HS-5 (cell line): ENCODE data around the gene ZNF774.
"Not testable (repeated sequence)": the region's sequence is repeated elsewhere in the genome, so short reads cannot be mapped to it uniquely, and the experiment has no call there.

Source experiments
- DNase-seq: peaks from one replicate; pipeline ENCODE4 v3.0.0-alpha.2; 2012; ENCODE audit warnings: low read depth

ZNF774 gene

DNA sequence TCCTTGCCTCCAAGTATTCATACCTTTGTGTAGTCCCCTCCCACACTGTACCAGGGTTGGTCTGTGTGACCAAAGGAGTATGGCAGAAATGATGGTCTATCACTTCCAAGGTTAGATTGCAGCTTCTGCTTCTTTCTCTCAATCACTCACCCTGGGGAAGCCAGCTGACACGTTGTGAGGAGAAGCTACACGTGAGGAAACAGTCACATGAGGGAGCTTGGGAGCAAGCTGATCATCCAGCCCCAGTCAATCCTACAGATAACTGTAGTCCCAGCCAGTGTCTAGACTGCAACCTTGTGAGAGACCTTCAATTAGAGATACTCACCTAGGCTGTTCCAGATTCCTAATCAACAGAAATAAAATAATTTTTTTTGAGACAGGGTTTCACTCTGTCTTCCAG is 6.2 kb upstream of the ZNF774 start:
- no peak for DNase-seq

DNA sequence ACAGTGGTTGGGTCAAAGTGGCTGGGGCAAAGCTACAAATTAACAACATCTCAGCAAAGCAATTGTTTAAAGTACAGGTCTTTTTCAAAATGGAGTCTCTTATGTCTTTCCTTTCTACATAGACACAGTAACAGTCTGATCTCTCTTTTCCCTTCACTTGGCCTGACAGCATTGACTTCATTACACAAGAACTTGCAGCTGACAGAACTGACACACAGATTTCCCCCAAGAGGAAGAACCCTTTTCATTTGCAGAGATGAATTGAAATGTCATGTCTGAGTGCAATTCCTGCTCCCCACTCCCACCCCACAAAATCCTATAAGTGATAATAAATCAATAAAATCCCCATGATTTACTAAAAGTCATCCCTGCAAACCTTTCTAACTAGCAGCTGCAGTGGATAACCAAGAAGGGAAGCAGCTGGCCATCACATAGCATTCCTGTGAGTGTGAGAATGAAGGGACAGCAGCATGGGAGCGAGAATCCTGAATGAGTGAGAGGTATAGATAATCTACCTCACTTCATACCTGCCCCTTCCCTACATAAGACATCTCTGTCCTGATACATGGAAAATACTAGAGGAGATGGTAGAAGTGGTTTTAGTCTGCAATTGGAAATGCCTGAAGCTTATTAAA is 4.5 kb upstream of the ZNF774 start:
- not testable (repeated sequence) for DNase-seq

- DNase-seq: no peak
Observed at GRCh38 chr15:90348456-90348855, 3.6 kb upstream of the ZNF774 start.

GRCh38 chr15:90349072-90349471 is 3.0 kb upstream of the ZNF774 start:
- no peak for DNase-seq

- no peak for DNase-seq
Observed at GRCh38 chr15:90349821-90350220, 2.3 kb upstream of the ZNF774 start.

- no peak for DNase-seq
Observed at GRCh38 chr15:90351479-90352106, 491 bp upstream of the ZNF774 start.

DNA sequence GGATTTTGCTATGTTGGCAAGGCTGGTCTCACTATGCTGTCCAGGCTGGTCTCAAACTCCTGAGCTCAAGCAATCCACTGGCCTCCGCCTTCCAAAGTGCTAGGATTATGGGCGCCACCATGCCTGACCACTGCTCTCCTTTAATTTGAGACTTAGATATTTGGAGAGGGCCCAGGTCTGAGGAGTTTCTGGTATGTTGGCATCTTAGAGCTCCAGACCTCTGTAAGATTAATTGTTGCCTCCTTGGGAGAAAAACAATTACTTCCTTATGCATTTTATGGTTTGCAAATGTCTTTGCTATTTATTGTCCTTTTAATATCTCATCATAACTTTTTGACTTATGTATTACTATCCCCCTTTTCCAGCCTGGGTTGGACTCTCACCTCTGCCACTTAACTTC is 2.9 kb downstream of the ZNF774 start:
- no peak for DNase-seq

DNA sequence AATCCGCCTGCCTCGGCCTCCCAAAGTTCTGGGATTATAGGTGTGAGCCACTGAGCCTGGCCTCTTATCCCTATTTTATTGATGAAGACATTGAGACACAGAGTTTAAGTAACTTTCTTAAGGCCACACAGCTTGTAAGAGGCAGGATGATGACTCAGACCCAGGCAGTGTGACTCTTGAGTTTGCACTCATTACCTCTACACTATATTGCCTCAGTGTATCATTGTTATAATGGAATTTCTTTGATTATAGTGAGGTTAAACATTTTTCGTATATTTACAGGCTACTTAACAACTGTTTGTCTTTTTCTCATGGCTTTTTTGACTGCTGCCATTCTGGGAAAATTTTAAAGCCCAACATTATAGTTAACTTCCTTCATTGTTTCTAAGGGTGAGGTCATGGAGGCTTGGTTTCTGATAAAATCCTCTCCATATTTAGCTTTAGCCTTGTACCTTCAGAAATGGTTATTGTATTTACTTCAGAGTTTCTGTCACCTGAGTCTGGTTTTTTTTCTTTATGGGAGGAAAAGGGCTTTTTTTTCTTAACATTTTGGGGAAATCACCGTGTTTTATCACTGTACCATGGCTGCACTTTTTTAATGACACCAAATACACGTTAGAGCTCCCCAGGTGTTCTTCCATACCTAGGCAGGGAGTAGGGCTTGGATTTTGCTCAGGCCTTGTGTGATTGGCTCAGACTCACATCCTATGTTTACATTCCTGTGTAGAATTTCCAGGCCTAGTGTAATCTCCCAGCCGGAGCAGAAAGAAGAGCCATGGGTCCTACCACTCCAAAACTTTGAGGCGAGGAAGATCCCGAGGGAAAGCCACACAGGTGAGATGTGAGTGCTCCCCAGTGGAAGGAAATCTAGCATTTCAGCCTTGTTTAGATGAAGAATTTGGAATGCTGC is 6.3 kb downstream of the ZNF774 start:
- DNase-seq: peak; percentile 9

DNA sequence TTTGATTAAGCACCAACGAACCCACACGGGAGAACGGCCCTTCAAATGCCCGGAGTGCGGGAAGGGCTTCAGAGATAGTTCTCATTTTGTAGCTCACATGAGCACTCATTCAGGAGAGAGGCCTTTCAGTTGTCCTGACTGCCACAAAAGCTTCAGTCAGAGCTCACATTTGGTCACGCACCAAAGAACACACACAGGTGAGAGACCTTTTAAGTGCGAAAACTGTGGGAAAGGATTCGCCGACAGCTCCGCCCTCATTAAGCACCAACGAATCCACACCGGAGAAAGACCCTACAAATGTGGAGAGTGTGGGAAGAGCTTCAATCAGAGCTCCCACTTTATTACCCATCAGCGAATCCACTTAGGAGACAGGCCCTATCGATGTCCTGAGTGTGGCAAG is 8.7 kb downstream of the ZNF774 start:
- DNase-seq: no peak

DNA sequence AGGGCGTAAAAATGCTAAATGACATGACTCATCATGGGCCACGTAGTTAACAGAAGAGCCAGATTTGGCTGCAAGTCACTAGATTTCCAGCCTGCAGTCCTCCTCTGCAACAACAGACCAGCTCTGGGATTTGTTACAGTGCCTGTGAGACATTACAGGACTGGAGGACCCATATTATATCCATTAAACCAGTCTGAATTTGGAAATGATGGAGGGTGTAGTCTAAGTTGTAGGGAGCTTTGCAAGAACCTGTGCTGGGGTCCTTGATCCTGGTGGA is 10.8 kb downstream of the ZNF774 start:
- peak; percentile 69 for DNase-seq

- DNase-seq: peak; percentile 64
Observed at GRCh38 chr15:90364251-90364650, 12.2 kb downstream of the ZNF774 start.

- DNase-seq: no peak
Observed at GRCh38 chr15:90365414-90366055, 13.5 kb downstream of the ZNF774 start.

DNA sequence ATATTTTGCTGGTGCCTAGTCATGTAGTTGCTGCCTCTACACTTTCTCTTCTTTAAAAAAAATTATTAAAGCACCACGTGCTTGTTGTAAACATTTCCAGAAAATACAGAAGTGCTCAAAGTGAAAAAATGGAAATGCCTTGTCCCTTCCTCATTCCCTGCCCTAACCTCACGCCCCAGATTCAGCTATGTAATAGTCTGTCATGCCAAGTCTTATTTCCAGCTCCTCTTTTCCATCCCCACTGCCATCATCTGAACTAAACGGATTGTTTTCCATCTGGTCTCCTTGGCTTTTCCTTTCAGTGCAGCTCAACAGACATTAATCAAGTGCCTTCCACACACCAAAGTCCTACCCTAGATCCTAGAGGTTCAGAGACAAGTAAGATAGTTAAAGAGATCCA is 15.5 kb downstream of the ZNF774 start:
- no peak for DNase-seq

DNA sequence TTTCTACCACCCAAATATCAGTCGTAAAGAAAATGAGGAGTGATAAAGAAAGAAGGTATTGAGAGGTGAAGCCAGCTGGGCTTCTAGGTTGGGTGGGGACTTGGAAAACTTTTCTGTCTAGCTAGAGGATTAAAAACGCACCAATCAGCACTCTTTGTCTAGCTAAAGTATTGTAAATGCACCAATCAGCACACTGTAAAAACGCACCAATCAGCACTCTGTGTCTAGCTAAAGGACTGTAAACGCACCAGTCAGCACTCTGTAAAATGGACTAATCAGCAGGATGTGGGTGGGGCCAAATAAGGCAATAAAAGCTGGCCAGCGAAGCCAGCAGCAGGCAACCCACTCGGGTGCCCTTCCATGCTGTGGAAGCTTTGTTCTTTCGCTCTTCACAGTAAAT is 23.0 kb downstream of the ZNF774 start:
- no peak for DNase-seq

- DNase-seq: no peak
Observed at GRCh38 chr15:90376789-90377188, 24.7 kb downstream of the ZNF774 start.

DNA sequence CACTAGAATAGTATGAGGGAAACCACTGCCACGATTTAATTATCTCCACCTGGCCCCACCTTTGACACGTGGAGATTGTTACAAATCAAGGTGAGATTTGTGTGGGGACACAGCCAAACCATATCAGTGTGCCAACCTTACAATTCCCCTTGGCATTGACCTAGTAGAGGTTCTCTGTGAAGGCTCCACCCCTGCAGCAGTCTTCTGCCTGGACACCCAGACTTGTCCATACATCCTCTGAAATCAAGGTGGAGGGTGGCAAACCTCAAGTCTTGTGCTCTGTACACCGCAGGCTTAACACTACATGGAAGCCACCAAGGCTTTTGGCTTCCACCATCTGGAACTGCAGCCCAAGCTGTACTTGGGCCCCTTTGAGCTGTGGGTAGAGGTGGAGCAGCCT is 27.2 kb downstream of the ZNF774 start:
- no peak for DNase-seq

DNA sequence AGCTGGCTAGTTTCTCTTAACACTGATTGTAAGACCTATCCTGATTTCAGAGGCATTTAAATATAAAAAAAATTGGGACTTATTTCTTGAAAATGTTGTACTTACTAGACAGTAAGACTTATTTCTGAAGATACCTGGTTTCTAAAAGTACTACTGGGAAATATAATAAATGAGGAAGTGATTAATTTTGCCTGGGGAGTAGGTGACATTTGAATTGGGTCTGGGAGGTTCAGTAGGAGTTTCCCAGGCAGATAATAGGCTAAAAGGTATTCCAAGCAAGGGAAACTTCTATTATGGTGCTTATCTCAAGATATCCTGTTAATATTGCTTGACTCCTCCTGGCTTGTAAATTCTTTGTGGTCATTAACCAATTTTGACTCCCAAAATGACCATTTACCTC is 29.4 kb downstream of the ZNF774 start:
- DNase-seq: no peak

DNA sequence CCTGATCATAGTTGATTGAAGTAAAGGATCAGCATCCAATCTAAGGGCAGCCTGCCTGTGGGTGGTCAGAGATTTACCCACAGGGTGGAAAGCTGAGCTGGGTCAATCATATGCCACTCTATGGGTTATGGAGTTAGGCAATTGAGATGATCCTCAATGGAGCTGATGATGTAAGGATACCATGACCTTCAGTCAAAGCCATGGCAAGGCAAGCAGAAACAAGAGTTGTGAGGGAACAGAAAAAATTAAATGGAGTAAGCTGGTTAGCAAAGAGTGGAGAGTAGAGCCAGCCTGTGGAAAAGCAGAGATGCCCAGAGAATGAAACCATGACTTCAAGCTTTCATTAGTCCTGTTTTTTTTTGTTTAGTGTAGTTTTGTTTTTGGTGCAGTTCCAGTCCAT is 30.2 kb downstream of the ZNF774 start:
- DNase-seq: no peak

- no peak for DNase-seq
Observed at GRCh38 chr15:90386221-90386620, 34.1 kb downstream of the ZNF774 start.

- DNase-seq: peak; percentile 76
Observed at GRCh38 chr15:90387534-90388461, 35.7 kb downstream of the ZNF774 start, which contains the start of gene IQGAP1. Gene IQGAP1, plus strand, starts transcription at chr15:90388242. Its CDS starts 100 bp downstream, at chr15:90388342.
